Body of pancreas (tissue), 4 donors: ENCODE measurements around the gene CD82.

Experiments
- POLR2A ChIP-seq, 3 donors: fragments of 450-650 bp; IDR thresholded peaks; one replicate each; pipeline ENCODE4 v1.6.1; 2016; ENCODE audit warnings: antibody characterized with exemption in 3 of 3, mild to moderate bottlenecking in 2 of 3
- TF ChIP-seq, protein P1 (sequence below), 7 experiments: fragments of 450-650 bp in 4 of 7; fragments of 200-600 bp in 3 of 7; sonication (generic) in 3 of 7; IDR thresholded peaks; one replicate each; pipeline ENCODE4 v1.5.1; 2016 to 2019; ENCODE audit warnings: antibody characterized with exemption in 7 of 7

DNA sequence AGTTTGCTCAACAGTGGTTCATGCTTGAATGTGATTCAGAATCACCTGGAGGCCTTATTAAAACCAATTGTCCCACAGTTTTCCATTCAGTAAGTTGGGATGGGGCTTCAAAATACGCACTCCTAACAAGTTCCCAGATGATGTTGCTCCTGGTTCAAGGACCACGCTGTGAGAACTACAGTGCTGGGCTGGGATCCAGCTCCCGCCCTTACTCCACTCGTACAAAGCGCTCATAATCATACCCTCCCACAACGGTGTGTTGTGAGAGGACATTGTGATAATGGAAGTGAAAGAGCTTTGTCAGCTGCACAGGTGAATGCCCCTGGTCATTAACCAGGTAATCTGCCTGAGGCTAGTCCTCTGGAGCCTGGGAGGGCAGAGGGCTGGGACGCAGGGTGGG is 1.3 kb upstream of the CD82 start:
- TF ChIP-seq, protein P1, sequence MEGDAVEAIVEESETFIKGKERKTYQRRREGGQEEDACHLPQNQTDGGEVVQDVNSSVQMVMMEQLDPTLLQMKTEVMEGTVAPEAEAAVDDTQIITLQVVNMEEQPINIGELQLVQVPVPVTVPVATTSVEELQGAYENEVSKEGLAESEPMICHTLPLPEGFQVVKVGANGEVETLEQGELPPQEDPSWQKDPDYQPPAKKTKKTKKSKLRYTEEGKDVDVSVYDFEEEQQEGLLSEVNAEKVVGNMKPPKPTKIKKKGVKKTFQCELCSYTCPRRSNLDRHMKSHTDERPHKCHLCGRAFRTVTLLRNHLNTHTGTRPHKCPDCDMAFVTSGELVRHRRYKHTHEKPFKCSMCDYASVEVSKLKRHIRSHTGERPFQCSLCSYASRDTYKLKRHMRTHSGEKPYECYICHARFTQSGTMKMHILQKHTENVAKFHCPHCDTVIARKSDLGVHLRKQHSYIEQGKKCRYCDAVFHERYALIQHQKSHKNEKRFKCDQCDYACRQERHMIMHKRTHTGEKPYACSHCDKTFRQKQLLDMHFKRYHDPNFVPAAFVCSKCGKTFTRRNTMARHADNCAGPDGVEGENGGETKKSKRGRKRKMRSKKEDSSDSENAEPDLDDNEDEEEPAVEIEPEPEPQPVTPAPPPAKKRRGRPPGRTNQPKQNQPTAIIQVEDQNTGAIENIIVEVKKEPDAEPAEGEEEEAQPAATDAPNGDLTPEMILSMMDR (IDR thresholded peaks at IDR 0.05) = no peak
- TF ChIP-seq POLR2A (IDR thresholded peaks at IDR 0.05) = no peak
